SJSA1 (cell line): ENCODE results near the gene SLC2A1. TPM values are rescaled to one million over a fixed set of nuclear protein-coding genes. Genes with fewer than 3 reads are reported as not detected.

Experiments
- DNase-seq, 2 experiments: peaks; one replicate each; pipeline ENCODE4 v3.0.0-alpha.2; 2015 to 2020; ENCODE audit warnings: low spot score in 2 of 2, low read depth in 1 of 2
- H3K27ac ChIP-seq: fragments of 250-450 bp; sonication (Bioruptor Pico); 2 replicates; pipeline ENCODE4 v1.5.1; 2020; ENCODE audit warnings: mild to moderate bottlenecking, moderate library complexity
- H3K27me3 ChIP-seq: fragments of 250-450 bp; sonication (Bioruptor Pico); replicated peaks from 2 replicates; pipeline ENCODE4 v1.5.1; 2020; ENCODE audit warnings: mild to moderate bottlenecking, moderate library complexity
- H3K36me3 ChIP-seq: fragments of 250-450 bp; sonication (Bioruptor Pico); 2 replicates; pipeline ENCODE4 v1.5.1; 2020; ENCODE audit warnings: mild to moderate bottlenecking
- H3K4me1 ChIP-seq: fragments of 250-450 bp; sonication (Bioruptor Pico); replicated peaks from 2 replicates; pipeline ENCODE4 v1.6.1; 2021; ENCODE audit warnings: mild to moderate bottlenecking
- H3K4me3 ChIP-seq: fragments of 250-450 bp; sonication (Bioruptor Pico); 2 replicates; pipeline ENCODE4 v1.5.1; 2020; ENCODE audit warnings: mild to moderate bottlenecking
- H3K9me3 ChIP-seq: fragments of 250-450 bp; sonication (Bioruptor Pico); replicated peaks from 2 replicates; pipeline ENCODE4 v1.5.1; 2020; ENCODE audit warnings: mild to moderate bottlenecking
- total RNA-seq: library from RNA; depleted of rRNA; stranded (reverse); fragments of >200 nt; shearing (Covaris generic); gene quantifications from 2 replicates; pipeline ENCODE4 v1.2.3, GENCODE V29; 2014; rRNA removed

The SLC2A1 gene
- 115 and 173 TPM in 2 replicates for total RNA-seq

- H3K9me3 ChIP-seq, result no peaks in the 10 kb centered on the region
- DNase-seq, result peak; percentile 89 to 96
- H3K4me3 ChIP-seq, result peak within 1 kb of the TSS; percentile 95
- peaks cover 35% of the 10 kb centered on the region for H3K36me3 ChIP-seq
- peak within 1 kb of the TSS; percentile 52 for H3K27ac ChIP-seq
- peaks cover 67% of the 10 kb centered on the region for H3K4me1 ChIP-seq
- H3K27me3 ChIP-seq, result no peaks in the 10 kb centered on the region
Measured at GRCh38 chr1:42958488-42959319, at the start of gene SLC2A1. Gene SLC2A1, minus strand, starts transcription at chr1:42958868. Its CDS starts 217 bp downstream, at chr1:42958651.

- no peak overlapping the region for H3K27ac ChIP-seq
- H3K36me3 ChIP-seq, result no peaks in the 10 kb centered on the region
- H3K27me3 ChIP-seq, result no peaks in the 10 kb centered on the region
- peaks cover 15% of the 10 kb centered on the region for H3K4me1 ChIP-seq
- H3K4me3 ChIP-seq, result no peak overlapping the region
- no peak for DNase-seq
- no peaks in the 10 kb centered on the region for H3K9me3 ChIP-seq
Measured at GRCh38 chr1:43007377-43008114, 48.9 kb upstream of the SLC2A1 start.

GRCh38 chr1:43005460-43006361 lies 47.0 kb upstream of the SLC2A1 start:
- Histone ChIP-seq H3K4me3 (no peak overlapping the region), H3K27ac (no peak overlapping the region), H3K4me1 (peaks cover 15% of the 10 kb centered on the region), H3K9me3 (no peaks in the 10 kb centered on the region), H3K36me3 (no peaks in the 10 kb centered on the region), H3K27me3 (no peaks in the 10 kb centered on the region)
- no peak for DNase-seq

GRCh38 chr1:43004587-43005459 lies 46.2 kb upstream of the SLC2A1 start:
- DNase-seq, result no peak
- no peaks in the 10 kb centered on the region for H3K36me3 ChIP-seq
- H3K4me3 ChIP-seq, result no peak overlapping the region
- peaks cover 15% of the 10 kb centered on the region for H3K4me1 ChIP-seq
- H3K27me3 ChIP-seq, result no peaks in the 10 kb centered on the region
- H3K27ac ChIP-seq, result no peak overlapping the region
- H3K9me3 ChIP-seq, result no peaks in the 10 kb centered on the region

GRCh38 chr1:43002766-43003165 lies 44.1 kb upstream of the SLC2A1 start:
- Histone ChIP-seq H3K27me3 (no peaks in the 10 kb centered on the region), H3K36me3 (no peaks in the 10 kb centered on the region), H3K4me1 (peaks cover 24% of the 10 kb centered on the region), H3K27ac (no peak overlapping the region), H3K9me3 (no peaks in the 10 kb centered on the region), H3K4me3 (no peak overlapping the region)
- DNase-seq, result no peak

GRCh38 chr1:43002116-43002515 lies 43.4 kb upstream of the SLC2A1 start:
- Histone ChIP-seq H3K27me3 (no peaks in the 10 kb centered on the region), H3K27ac (no peak overlapping the region), H3K4me3 (no peak overlapping the region), H3K9me3 (no peaks in the 10 kb centered on the region), H3K4me1 (peaks cover 25% of the 10 kb centered on the region), H3K36me3 (no peaks in the 10 kb centered on the region)
- DNase-seq, result no peak

- H3K9me3 ChIP-seq, result no peaks in the 10 kb centered on the region
- no peak overlapping the region for H3K27ac ChIP-seq
- no peaks in the 10 kb centered on the region for H3K36me3 ChIP-seq
- H3K27me3 ChIP-seq, result no peaks in the 10 kb centered on the region
- no peak for DNase-seq
- no peak overlapping the region for H3K4me3 ChIP-seq
- peaks cover 24% of the 10 kb centered on the region for H3K4me1 ChIP-seq
Measured at GRCh38 chr1:43001434-43001833, 42.8 kb upstream of the SLC2A1 start.

- no peaks in the 10 kb centered on the region for H3K27me3 ChIP-seq
- H3K27ac ChIP-seq, result no peak overlapping the region
- peaks cover 18% of the 10 kb centered on the region for H3K4me1 ChIP-seq
- H3K36me3 ChIP-seq, result no peaks in the 10 kb centered on the region
- H3K9me3 ChIP-seq, result no peaks in the 10 kb centered on the region
- DNase-seq, result no peak
- no peak overlapping the region for H3K4me3 ChIP-seq
Measured at GRCh38 chr1:43000271-43000670, 41.6 kb upstream of the SLC2A1 start.

GRCh38 chr1:42999308-42999707 lies 40.6 kb upstream of the SLC2A1 start:
- Histone ChIP-seq H3K36me3 (no peaks in the 10 kb centered on the region), H3K4me1 (peaks cover 18% of the 10 kb centered on the region), H3K4me3 (no peak overlapping the region), H3K27me3 (no peaks in the 10 kb centered on the region), H3K27ac (peak overlapping the region; percentile 32), H3K9me3 (no peaks in the 10 kb centered on the region)
- DNase-seq, result no peak

GRCh38 chr1:42998386-42998785 lies 39.7 kb upstream of the SLC2A1 start:
- no peaks in the 10 kb centered on the region for H3K27me3 ChIP-seq
- peak; percentile 65 to 82 for DNase-seq

GRCh38 chr1:42996384-42996970 lies 37.8 kb upstream of the SLC2A1 start:
- H3K9me3 ChIP-seq, result no peaks in the 10 kb centered on the region
- no peak for DNase-seq
- no peaks in the 10 kb centered on the region for H3K27me3 ChIP-seq
- H3K4me3 ChIP-seq, result no peak overlapping the region
- no peak overlapping the region for H3K27ac ChIP-seq
- no peaks in the 10 kb centered on the region for H3K36me3 ChIP-seq
- peaks cover 18% of the 10 kb centered on the region for H3K4me1 ChIP-seq

More at GRCh38 chr1:42998386-42998785, 39.7 kb upstream of the SLC2A1 start:
- Histone ChIP-seq H3K27ac (peak overlapping the region; percentile 54), H3K36me3 (no peaks in the 10 kb centered on the region), H3K4me3 (no peak overlapping the region), H3K9me3 (no peaks in the 10 kb centered on the region), H3K4me1 (peaks cover 18% of the 10 kb centered on the region)

GRCh38 chr1:42993502-42994136 lies 35.0 kb upstream of the SLC2A1 start:
- Histone ChIP-seq H3K4me3 (no peak overlapping the region), H3K9me3 (no peaks in the 10 kb centered on the region), H3K4me1 (peaks cover 9% of the 10 kb centered on the region), H3K27me3 (no peaks in the 10 kb centered on the region), H3K27ac (no peak overlapping the region), H3K36me3 (no peaks in the 10 kb centered on the region)
- no peak for DNase-seq
